ENCODE data around the gene KIAA1755.

KIAA1755 gene, protein sequence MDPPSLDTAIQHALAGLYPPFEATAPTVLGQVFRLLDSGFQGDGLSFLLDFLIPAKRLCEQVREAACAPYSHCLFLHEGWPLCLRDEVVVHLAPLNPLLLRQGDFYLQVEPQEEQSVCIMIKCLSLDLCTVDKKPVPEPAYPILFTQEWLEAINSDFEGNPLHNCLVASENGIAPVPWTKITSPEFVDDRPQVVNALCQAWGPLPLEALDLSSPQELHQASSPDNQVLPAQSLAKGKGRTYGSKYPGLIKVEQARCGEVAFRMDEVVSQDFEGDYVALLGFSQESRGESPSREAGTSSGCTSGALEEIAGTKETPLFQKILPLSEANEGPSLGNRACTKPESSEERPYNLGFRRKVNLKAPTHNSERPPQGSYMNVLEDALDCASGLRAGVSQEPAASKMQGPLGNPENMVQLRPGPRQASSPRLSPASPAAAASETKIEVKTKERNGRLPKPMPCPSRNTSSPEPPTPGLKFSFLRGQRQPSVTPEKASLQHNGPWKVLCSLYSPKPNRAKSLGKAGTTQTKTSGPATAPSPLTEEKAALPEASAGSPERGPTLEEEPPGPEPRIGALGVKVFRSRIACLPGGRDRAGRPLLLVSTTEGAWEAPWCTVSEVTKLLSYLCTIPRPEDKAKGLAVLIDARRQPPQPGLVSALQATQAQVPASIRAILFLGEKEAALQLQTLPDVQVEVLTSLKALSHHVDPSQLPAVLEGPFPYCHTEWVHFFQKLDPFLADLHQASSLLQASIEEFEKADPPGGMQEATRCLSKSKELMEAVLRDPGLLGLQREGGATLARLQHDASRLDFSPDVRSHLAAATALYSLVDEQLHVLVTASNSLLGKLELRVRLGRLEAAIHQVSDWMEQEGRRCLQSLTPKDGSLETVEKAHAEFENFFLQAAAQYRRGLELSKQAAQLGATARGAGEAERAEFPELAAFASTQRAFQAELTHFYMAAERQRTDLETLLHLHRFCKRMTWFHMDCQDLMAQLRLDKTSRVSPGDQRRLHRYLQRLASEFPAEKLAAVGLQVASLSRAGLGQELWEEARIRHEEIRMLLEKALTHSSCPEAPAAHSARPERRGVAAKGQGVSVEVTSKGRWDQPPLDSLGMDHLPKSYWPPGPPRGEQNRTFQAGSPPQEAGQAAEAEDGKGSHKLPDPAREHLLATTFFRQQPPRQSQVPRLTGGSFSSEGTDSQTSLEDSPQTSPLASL

DNA sequence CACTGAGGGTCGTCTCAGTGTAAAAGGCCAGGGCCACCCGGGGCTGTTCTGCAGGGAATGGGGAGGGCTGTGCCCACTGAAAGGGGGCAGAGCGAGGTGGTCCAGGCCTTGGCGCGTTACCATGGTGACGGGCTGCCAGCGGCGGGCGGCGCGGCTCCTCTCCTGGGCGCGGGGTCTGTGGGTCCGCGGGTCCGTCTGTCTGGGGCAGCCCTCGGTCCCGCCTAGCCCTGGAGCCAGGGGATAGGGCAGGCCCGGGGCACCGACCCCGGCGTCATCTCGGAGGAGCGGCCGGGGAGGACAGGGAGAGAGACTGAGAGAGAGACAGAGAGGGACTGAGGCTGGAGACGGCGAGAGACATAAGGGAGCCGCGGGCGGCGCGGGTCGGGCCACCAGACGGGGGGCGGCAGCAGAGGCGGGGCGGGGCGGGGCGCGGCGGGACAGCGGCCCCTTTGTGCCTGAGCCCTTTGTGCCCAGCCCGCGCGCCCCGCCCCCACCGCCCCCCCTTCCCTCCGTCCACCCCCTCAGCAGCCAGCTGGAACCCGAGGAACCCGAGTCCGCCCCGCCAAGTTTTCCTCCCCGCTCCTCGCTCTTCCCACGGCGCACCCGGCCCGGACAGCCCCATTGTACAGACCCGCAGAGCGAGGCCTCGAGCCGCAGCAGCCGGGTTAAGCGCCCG is at the start of gene KIAA1755:
KIAA1755 (minus strand) TSS at position 358 of the 676 bp plus-strand sequence; CDS start at position 123, 235 bp downstream.
- DNase-seq: peak in 46 of 51 donors; percentile 33 to 93 (median 70)

DNA sequence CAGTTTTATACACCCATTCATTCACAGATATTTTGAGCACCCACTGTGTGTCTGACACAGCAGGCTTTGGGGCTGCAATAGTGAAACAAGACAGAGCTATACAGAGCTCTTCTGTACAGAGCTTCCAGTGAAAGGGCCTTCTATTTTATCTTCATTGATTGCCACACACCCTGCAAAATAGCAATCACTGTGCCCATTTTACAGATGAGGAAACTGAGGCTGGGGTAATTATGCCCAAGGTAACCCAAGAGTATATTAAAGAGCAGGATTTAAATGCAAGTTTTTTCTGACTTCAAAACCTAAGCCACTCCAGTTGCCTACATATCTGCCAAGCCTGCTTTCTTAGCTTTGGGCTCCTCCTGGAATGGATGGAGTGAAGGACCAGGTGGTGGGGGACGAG is 47.9 kb upstream of the KIAA1755 start:
- DNase-seq: no peak

DNA sequence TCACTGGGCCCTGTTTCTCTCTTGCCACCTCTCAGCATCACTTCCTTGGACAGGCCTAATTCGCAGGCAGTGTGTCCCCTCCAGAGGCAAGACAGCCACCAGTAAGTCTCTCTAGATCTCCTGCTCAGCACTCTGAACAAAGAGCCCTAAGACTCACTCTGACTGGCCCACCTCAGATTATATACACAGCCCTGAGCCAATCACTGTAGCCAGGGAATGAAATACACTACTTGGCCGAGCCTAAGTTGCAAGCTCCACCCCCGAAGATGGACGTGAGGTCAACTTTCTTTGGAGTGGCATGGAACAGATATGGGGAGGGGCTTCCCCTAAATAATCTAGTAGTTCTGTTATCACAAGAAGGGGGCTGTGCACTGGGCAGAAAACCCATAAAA is 47.5 kb upstream of the KIAA1755 start:
- DNase-seq: no peak

DNA sequence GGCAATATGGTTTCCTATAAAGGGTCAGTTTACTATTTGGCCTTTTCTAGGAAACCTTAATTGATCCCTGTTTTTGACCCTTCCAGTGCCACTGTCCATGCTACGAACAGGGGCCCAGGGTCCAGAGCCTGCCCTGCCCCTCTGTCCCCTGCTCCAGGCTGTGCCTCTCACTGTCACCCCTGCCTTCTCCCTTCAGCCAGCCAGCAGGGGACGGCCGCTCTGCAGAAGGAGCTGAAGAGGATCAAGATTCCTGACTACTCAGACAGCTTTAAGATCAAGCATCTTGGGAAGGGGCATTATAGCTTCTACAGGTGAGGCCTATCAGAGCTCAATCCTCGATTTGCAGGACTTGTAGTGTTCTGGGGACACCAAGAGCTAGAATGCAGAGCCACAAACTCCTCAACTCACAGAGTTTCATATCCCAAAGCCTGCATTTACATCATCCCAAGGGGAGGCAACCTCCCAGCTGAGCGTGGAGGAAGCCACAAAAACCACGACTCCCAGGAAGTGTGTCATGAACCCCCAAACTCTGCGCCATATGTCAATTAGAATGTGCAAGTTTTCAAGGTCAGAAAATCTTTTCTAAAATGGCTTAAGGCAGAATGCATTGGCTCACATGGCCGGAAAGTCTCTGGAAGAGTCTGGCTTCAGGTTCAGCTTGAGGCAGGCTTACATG is 47.0 kb upstream of the KIAA1755 start:
- no peak for DNase-seq

DNA sequence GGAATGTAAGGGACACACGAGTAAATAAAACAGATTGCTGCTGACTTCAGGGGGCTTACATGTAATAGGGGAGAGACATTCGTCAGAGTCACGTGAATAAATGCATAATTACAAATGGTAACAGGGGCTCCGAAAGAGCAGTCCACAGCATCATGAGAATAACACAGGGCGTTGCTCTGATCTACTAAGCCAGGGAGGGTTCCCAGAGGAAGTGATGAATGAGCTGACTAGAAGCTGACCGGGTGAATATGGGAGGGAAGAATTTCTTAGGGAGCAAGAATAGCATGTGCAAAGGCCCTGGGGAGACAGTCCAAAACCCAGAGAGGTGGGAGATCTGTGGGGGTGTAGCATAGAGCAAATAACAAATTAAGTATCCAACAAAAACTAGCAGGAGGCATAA is 45.8 kb upstream of the KIAA1755 start:
- no peak for DNase-seq

DNA sequence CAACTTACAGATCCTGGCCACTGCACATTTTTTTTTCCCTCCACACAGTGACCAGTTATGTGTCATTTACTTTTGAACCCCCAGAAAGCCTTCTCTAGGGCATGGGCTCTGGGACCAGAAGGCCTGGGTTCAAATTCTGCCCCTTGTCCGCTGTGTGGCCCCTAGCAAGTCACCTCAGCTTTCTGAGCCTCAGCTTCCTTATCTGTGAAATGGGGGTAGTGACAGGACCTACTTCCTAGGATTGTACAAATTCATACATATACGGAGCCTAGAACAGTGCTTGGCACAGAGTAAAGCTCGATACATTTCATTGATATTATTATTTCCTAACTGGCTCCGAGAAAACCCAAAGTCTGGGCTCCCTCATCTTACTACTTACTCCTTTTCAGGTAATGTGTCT is 45.0 kb upstream of the KIAA1755 start:
- DNase-seq: no peak

DNA sequence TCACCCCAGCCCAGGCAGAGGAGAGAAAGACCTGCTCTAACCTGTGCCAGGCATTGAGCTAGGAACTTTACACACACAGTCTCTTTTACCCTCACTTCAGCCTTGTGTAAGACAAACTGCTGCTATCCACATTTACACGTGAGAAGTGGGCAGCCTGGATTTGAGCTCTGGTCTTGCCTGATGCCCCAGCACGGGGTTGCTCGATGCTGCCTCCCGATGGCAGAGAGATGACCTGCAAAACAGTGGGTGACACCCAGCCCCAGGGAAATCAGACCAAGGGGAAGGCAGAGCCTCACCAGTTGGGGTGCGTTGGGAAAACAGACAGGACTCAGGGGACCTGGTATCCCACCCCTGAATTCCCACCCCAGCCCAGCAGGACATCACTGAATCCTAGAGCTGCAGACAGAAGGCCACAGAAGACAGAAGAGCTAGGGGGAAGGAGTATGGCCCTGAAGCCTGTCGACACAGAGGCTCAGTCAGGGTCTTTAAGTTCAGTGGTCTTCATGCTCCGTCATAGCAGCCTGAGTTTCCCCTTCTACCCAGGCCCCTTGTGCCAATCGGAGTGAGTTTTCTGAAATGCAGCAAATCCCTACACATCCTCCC is 44.4 kb upstream of the KIAA1755 start:
- peak in 18 of 51 donors; percentile 2 to 51 (median 20) for DNase-seq

DNA sequence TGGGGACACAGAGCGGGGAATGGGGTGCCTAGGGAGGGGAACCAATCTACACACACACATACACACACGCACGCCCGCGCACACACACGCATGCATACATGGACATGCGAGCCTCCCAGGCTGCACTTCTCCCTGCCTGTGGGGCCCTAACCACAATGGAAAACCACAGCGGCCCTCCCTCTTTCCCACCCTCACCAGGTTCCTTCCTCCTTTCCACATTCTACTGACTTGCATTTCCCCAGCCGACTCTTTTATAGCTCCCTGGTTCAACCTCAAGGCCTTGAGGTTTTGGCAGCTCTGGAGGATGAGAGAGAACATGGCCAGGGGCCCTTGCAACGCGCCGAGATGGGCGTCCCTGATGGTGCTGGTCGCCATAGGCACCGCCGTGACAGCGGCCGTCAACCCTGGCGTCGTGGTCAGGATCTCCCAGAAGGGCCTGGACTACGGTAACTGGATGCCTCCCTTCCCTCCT is 43.4 kb upstream of the KIAA1755 start, which contains the start of gene BPI:
BPI (plus strand) TSS at position 249 of the 472 bp plus-strand sequence; CDS start at position 317, 68 bp downstream.
- peak in 2 of 51 donors; percentile 11 to 24 for DNase-seq

DNA sequence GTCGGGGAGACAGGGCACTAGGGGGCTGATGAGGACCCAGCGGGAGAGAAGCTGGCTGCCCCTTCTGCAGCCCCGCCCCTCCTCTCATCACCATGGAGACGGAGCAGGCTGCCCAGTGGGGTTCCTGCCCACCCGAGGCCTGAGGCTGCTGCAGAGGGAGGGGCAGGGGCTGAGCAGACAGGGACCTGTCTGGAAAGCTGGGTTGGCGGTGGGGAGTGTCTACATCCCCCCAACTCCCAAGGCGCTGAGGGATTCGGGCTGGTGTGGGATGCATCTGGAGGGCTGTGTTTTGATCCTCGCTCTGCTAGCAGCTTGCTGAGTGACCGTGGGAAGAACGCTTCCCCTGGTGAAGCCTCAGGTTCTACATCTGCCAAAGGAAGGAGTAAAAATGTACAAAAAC is 42.3 kb upstream of the KIAA1755 start:
- DNase-seq: peak in 3 of 51 donors; percentile 8 to 13 (median 12)

DNA sequence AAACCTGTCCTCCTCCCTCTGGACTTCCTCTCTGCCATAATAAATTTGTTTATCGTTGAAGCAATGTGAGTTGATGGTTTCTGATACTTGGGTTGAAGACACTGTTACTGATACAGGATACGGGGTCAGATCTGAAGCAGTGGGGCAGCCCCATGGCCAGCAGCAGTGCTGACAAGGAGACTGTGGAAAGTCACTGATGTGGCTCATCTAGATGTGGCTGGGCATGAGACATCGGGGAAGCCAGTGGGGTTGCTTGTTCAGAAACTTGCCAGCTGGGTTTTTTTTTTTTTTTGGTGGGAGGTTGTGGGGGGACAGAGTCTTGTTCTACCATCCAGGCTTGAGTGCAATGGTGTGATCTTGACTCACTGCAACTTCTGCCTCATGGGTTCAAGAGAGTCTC is 40.8 kb upstream of the KIAA1755 start:
- no peak for DNase-seq

DNA sequence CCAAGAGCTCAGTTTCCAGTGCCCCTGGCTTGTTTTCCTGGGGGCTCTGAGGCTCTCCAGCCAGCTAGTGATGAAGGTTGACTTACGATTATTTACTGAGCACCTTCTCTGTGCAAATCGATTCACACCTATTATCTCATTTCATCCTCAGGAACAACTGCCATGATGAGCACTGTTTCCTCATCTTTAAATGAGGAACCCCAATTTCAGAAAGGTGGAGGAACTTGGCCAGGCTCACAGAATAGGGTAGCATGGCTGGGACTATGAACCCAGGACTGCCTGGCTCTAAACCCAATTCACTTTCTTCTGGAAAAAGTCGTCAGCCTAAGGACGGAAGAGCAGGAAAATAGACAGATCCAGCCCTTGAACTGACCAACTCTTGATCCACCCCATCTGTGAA is 39.9 kb upstream of the KIAA1755 start:
- no peak for DNase-seq

DNA sequence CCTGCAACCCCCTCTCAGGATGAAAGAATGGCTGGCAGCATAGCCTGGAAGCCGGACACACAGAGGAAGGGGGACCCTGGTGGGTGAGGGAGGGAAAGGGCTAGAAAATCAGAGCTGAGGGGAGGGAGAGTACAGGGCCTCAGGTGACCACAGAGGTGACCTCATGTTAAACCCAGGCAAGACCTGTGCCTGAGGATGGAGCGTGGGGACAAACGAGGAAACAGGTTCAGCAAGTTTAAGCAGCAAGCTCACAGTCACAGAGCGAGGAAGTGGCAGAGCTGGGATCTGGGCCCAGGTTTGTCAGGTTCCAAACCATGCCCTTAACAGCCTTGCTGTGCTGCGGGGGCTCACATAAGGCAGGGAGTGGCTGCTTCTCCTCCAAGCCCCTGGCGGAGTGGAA is 39.4 kb upstream of the KIAA1755 start:
- no peak for DNase-seq

DNA sequence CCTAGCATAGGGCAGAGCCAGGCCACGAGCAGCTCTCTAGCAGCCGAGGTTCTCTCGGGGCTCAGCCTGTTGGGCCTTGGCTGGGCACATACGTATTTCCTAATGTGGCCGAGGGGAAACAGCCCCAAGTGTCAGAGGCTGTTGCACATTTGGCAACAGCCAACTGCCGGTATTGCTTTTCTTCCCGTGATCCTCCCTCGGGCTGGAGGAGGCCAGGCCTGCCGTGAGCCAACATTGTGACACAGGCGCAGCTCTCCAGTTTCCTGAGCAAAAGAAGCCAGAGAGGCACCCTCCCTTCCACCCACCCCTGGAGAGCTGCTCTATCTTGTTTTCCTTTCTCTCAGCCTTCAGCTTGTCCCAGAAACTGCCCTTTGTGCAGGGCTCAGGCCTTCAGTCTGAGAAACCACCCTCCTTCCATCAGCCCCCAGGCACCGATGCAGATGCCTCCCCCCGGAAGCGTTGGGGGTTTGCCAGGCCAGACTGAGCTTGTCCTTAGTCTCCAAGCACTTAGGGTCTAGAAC is 38.3 kb upstream of the KIAA1755 start:
- peak in 34 of 51 donors; percentile 13 to 84 (median 58) for DNase-seq

DNA sequence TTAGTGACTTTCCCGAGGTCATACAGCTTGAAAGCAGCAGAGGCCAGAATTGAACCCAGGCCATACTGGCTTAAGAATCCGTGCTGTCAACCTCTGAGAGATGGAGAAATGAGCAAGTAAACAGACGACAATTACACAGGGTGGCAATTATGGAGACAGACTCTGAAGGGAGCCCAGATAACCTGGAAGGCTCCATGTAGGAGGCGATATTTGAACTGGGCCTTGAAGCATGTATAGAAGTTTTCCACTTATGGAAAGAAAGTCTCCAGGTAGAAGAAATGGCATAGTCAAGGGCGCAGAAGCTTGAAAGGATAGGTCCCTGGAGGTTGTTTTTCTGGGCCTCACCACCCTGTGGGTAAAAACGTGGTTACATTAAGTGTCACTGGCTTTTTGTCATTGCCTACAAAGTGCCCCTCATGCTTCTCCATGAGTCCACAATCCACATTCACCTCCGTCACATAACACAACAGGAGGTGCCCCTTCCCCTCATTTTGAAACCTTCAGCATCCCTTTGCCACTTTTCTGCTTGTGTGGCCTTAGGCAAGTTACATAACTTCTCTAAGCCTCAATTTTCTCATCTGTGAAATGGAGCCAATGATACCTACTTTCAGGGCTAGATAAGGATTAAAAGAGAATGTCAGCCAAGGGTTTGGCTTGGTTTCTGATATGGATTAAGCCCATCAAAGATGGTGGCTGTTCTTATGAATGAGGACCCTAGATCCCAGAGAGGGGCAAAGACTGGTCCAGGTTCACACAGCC is 37.6 kb upstream of the KIAA1755 start:
- no peak for DNase-seq

DNA sequence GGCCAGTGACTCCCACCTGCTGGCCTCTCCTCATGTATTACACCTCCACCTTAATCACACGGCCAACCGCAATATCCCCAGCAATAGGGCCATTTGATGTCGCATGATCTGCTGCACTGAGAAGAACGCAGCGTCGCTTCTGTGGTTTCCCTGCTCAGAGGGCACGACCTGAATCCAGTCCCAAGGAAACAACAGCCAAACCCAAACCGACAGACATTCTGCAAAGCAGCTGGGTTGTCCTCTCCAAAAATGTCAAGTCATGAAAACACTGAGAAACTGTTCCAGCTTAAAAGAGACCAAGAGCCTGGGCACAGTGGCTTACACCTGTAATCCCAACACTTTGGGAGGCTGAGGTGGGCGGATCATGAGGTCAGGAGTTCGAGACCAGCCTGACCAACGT is 35.9 kb upstream of the KIAA1755 start:
- DNase-seq: no peak

DNA sequence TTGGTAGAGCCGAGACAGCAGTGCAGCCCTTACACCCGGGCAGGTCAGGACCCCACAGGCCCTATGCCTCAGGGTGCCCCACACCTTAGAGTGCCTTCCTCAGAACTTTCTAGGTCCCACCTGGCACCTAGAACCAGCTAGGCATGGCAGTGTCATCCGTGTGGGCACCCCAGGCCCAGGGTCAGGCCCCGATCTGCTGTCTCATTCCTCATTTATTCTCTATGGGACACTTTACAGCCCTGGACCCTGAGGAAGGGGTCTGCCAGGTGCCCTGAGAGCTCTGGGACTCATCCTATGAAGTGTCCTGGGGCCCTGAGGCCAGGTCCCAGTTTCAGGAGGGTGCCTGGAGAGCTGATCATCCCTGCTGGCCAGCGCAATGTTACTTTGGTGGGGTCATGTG is 35.3 kb upstream of the KIAA1755 start:
- DNase-seq: no peak

DNA sequence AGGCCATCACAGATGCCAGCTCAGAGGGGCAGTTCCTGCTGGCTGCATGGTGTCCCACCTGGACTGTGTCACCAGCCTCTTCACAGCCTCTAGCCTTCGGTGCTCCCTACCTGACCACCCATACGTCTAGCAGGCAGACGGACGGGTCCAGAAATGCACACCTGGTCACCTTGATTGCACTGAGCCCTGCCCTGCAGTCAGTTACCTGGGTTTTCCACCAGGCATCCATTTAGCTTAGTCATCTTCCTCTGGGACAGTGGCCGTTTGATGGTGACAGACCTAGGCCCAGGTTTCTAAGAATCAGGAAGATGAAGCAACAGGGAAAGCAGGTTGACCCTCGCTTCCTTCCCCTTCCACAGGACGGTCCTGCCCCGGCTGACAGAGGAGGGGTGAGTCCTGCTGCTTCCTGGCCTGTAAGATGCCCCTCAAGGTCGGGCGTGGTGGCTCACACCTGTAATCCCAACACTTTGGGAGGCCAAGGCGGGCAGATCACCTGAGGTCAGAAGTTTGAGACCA is 33.6 kb upstream of the KIAA1755 start:
- no peak for DNase-seq

DNA sequence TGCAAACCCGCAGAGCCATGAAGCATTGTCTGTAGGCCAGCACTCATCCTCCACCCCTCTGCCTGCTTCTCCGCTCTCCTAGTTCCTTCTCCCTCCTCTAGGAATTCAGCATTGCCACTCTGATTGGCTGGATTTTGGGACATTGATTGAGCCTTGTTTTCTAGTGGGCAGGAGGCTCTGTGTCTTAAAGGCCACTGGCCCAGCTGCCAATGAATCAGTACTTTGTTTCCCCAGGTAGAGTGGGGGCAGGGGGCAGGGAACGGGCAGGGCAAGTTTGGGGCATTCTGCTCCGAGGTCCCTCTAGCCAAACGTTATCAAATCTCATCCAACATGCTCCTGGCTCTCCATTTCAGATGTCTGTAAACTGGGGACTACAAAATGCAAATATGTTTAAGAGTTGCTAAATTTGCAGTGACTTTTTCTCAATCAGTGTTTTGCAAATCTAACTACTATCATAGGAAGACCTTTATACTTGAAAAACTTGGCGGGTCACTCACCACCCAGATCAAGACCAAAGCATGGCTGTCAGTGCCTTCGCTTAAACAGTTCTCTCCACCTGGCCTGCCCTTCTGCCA is 33.0 kb upstream of the KIAA1755 start:
- peak in 1 of 51 donors; percentile 40 for DNase-seq

All from hypothalamus (tissue), 51 donors.